ENCODE results near the gene TRAF3IP1.
"Not testable (repeated sequence)": the region's sequence is repeated elsewhere in the genome, so short reads cannot be mapped to it uniquely, and the experiment has no call there.

The TRAF3IP1 gene

GRCh38 chr2:238320648-238321281 is 447 bp downstream of the TRAF3IP1 start:
- no peak for TF ChIP-seq CTCF (conservative IDR thresholded peaks at IDR 0.05; ENCODE audit: low read depth)
- POLR2A ChIA-PET (ENCODE audit: low non-redundant PET) = interaction anchor here (0.7 kb wide), 1 partner anchor 49 kb away, joined by 3 read pairs; no protein-coding TSS in a partner anchor
- DNase-seq (ENCODE audit: low spot score) = peak; percentile 44
- peak overlapping the region; percentile 79 for H3K27ac ChIP-seq
- CTCF ChIA-PET = interaction anchor here (0.8 kb wide), 1 partner anchor 98 kb away, joined by 3 read pairs; no protein-coding TSS in a partner anchor

- no peak for DNase-seq (ENCODE audit: low spot score)
- ChIA-PET CTCF (interaction anchor here (0.8 kb wide), 1 partner anchor 97 kb away, joined by 3 read pairs; no protein-coding TSS in a partner anchor), POLR2A (ENCODE audit: low non-redundant PET) (interaction anchor here (0.7 kb wide), 1 partner anchor 48 kb away, joined by 3 read pairs; no protein-coding TSS in a partner anchor)
- TF ChIP-seq CTCF (conservative IDR thresholded peaks at IDR 0.05; ENCODE audit: low read depth) = no peak
- peak overlapping the region; percentile 79 for H3K27ac ChIP-seq
These were observed 1.1 kb downstream of the TRAF3IP1 start for GRCh38 chr2:238321467-238321866.

GRCh38 chr2:238322001-238322411 is 1.7 kb downstream of the TRAF3IP1 start:
- DNase-seq (ENCODE audit: low spot score) = no peak
- CTCF ChIA-PET = no interaction called here
- no peak for TF ChIP-seq CTCF (conservative IDR thresholded peaks at IDR 0.05; ENCODE audit: low read depth)
- POLR2A ChIA-PET (ENCODE audit: low non-redundant PET) = no interaction called here
- peak overlapping the region; percentile 79 for H3K27ac ChIP-seq

- DNase-seq (ENCODE audit: low spot score); CTCF ChIA-PET; POLR2A ChIA-PET (ENCODE audit: low non-redundant PET); H3K27ac ChIP-seq: not testable (repeated sequence)
These were observed 3.9 kb downstream of the TRAF3IP1 start for GRCh38 chr2:238324248-238324647.

- no peak for TF ChIP-seq CTCF (conservative IDR thresholded peaks at IDR 0.05; ENCODE audit: low read depth)
- H3K27ac ChIP-seq = no peak overlapping the region
- DNase-seq (ENCODE audit: low spot score) = no peak
- ChIA-PET POLR2A (ENCODE audit: low non-redundant PET) (no interaction called here), CTCF (no interaction called here)
These were observed 5.4 kb downstream of the TRAF3IP1 start for GRCh38 chr2:238325694-238326093.

- no peak for TF ChIP-seq CTCF (conservative IDR thresholded peaks at IDR 0.05; ENCODE audit: low read depth)
- CTCF ChIA-PET = no interaction called here
- no peak overlapping the region for H3K27ac ChIP-seq
- no peak for DNase-seq (ENCODE audit: low spot score)
- POLR2A ChIA-PET (ENCODE audit: low non-redundant PET) = no interaction called here
These were observed 6.6 kb downstream of the TRAF3IP1 start for GRCh38 chr2:238326801-238327365.

GRCh38 chr2:238327751-238328150 is 7.4 kb downstream of the TRAF3IP1 start:
- TF ChIP-seq CTCF (conservative IDR thresholded peaks at IDR 0.05; ENCODE audit: low read depth) = no peak
- POLR2A ChIA-PET (ENCODE audit: low non-redundant PET) = no interaction called here
- no peak overlapping the region for H3K27ac ChIP-seq
- CTCF ChIA-PET = no interaction called here
- no peak for DNase-seq (ENCODE audit: low spot score)
